HG03139 (cell line): ENCODE results near the gene STS.

Experiments
- ATAC-seq: cut with Tn5 transposase; IDR thresholded peaks from one replicate; pipeline ENCODE4 v1.9.1; 2021; ENCODE audit not compliant: unreplicated experiment

Gene STS, protein sequence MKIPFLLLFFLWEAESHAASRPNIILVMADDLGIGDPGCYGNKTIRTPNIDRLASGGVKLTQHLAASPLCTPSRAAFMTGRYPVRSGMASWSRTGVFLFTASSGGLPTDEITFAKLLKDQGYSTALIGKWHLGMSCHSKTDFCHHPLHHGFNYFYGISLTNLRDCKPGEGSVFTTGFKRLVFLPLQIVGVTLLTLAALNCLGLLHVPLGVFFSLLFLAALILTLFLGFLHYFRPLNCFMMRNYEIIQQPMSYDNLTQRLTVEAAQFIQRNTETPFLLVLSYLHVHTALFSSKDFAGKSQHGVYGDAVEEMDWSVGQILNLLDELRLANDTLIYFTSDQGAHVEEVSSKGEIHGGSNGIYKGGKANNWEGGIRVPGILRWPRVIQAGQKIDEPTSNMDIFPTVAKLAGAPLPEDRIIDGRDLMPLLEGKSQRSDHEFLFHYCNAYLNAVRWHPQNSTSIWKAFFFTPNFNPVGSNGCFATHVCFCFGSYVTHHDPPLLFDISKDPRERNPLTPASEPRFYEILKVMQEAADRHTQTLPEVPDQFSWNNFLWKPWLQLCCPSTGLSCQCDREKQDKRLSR

DNA sequence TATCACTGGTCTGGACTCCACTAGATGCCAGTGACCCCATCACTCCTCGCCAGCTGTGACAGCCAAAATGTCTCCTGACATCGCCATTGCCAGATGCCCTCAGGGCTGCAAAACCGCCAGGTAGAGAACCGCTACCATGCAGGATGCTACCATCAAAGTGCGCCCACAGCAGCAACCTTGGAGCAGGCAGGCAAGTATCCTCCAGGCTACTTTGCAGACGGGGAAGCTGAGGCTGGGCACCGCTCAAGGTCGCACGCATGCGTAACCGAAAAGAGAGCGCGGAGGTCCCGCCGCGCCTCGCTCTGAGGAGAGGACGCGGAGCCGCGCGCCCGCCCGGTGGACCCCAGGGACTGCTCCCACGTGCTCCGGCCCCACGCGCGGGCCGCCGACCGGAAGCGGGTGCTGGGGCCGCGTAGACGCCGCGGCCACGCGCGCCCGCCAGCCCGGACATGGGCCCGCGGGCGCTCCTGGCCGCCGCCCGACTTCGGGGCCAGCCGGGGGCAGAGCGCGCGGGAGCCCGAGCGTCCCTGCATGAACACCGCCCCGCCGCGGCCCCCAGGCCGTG, at the start of gene STS:
Gene STS, plus strand, starts transcription at position 300 of the 565 bp plus-strand sequence. CDS start 105,488 bp downstream, outside the sequence.
- ATAC-seq, result peak; percentile 39

GRCh38 chrX:7100022-7100421, 47.5 kb upstream of the STS start:
- no peak for ATAC-seq

GRCh38 chrX:7102119-7102518, 45.4 kb upstream of the STS start:
- no peak for ATAC-seq

DNA sequence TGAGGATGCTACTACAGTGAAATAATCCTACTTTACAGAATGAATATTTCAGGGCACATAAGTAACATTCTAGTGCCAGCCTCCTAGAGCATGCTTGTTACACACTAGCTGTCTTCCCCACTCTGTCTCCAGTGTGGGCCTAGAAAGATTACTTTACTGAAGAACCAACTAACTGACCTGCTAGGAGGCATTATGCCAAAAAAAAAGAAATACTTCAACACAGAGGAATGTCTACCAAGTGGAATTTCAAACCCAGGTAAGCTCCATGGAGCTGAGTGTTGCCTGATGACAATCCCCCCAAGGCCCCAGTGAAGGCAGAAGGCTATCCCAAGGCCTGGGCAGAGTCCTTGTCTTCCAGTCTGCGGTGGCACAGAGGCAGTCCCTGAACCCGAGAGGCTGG, 40.9 kb upstream of the STS start:
- no peak for ATAC-seq

GRCh38 chrX:7108030-7108429, 39.5 kb upstream of the STS start:
- no peak for ATAC-seq

- ATAC-seq, result no peak
These were observed 38.4 kb upstream of the STS start for GRCh38 chrX:7109049-7109531.

DNA sequence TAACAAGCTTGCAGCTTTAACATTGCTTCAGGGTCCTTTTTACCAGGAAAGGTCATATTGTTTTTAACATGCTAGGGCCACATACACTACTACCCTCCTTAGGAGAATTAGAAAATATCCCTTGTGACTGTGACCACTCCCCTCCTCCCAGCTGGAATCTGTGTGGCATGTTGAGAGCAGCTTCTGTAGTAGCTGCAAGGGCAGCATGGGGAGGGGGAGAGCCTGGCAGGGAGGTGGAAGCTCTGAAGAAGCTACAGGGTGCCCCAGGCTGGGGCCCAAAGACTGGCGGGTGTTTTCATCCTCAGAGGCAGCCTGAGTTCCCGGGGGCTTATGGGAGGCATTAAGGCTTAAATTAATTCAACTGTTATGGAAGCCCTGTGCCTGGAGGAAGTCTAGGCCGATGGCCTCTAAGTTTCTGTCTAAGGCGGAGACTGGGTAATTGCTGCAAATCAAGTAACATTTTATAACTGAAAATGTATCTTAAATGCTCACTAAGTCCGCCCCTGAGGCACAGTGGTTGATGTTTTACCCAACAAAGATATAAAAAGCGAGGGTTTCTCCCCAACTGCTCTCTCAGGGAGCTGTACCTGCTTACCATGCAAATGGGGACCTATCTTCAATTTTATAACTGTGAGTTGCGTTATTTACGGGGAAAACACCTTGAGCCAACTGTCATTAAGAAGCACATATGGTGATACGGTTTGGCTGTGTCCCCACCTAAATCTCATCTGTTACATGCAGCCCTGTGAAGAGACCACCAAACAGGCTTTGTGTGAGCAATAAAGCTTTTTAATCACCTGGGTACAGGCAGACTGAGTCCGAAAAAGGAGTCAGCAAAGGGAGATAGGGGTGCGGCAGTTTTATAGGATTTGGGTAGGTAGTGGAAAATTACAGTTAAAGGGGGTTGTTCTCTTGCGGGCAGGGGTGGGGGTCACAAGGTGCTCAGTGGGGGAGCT, 37.4 kb upstream of the STS start:
- ATAC-seq, result peak; percentile 67

GRCh38 chrX:7110821-7111276, 36.7 kb upstream of the STS start:
- ATAC-seq, result peak; percentile 42

DNA sequence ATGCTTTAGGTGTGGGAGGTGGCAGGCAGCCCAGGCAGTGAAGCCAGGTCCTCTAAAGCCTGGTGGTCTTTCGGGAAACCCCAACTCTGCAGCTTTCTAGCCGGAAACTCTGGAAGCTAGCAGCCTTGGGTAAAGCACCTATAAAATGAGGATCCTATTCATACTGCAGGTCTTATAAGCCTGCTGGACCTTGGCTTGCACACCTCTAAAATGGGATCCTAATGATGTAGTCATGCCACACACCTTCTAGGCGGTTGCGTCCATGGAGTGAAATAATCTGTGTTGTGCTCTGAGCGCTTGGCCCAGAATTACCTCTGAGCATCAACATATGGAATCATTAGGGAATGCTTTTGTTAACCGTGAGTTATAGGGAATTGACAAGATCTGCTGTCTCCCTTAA, 36.0 kb upstream of the STS start:
- ATAC-seq, result no peak

DNA sequence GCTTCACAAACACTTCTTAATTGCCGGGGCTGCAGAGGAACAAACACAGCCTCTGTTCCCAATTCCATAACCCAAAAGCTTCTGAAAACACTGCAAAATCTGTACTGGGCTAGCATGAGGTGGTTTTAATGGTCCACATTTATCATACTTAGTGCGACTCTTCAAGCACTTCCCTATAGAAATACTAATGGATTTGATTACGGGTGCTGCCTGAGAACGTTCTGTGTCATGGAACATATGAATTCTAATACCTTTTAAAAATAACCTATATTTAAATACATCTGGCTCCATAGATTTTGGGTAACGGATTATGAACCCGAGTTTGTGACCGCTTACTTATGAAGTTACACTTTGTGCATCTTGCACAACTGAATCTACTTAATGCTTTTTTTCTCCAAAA, 35.4 kb upstream of the STS start:
- ATAC-seq, result no peak

DNA sequence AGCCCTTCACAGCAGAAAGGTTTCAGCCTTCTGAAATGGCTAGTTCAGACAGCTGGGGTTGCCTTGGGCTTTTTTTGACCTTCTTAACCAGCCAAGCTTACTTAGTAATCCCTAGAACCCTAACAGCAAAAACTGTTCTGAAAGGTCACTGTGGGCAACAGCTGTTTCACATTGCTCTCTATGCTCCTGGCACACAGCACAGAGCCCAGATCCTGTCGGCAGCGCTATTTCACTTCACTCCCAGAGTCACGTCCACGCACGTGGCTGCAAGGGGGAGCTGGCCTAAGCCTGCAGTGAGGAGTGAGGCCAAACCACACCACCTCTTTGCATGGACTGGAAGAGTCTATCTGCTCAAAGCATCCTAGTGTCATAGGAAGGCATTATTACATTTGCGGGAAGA, 32.0 kb upstream of the STS start:
- ATAC-seq, result peak; percentile 52

DNA sequence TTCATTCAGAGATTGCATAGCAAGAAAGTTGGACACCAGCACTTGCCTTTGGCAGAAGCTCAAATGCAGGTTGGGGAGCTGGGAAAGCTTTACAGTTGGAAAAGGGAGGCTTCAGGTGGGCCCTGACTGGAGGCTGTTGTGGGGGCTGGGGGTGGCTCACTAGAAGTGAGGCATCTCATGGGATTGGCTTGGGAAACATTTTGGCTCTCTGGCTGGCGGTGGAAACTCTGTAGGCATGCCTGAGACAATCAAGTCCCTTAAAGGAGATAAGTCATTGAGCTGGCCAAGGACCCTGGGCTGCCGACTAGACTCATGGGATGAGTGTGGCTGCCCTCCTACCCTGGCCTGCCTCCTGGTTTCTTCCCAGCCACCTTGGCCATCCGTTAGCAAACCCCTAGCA, 31.4 kb upstream of the STS start:
- ATAC-seq, result no peak

DNA sequence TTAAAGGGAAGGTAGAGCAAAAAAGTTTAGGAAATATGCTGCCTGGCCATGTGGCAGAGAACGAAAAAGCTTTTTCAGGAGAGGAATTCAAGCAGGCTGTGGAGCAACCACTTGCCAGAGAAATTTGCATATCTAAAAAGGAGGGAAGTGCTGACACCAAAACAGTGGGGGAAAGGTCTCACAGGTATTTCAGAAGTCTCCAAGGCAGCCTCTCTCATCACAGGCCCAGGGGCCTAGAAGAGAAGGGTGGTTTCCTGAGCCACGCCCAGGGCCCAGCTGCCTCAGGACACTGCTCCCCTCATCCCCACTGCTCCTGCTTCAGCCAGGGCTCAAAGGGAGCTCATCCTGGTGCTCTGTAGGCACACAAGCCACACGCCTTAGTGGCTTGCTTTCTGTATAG, 29.9 kb upstream of the STS start:
- peak; percentile 41 for ATAC-seq

GRCh38 chrX:7119950-7120877, 27.3 kb upstream of the STS start:
- ATAC-seq, result no peak

- no peak for ATAC-seq
These were observed 26.7 kb upstream of the STS start for GRCh38 chrX:7120878-7121219.

DNA sequence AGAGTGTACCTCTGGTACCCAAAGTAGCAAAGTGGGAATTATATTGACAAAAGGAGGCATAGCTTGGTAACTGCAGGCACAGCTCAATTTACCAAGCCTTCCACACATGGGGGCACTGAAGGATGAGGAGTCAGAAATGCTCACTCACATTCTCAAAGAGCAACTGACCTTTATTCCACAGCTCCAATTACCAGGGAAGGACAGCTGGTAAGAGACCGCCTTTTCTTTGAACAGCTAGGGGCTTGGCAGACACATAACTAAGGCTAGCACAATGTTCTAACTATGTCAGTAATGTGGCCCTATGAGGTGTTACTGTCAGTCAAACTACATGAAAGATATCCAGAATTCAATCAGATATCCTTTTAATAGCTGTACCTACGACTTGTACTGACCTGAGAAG, 20.5 kb upstream of the STS start:
- no peak for ATAC-seq

GRCh38 chrX:7131621-7132020, 15.9 kb upstream of the STS start:
- no peak for ATAC-seq

GRCh38 chrX:7132335-7133049, 15.0 kb upstream of the STS start:
- peak; percentile 64 for ATAC-seq

DNA sequence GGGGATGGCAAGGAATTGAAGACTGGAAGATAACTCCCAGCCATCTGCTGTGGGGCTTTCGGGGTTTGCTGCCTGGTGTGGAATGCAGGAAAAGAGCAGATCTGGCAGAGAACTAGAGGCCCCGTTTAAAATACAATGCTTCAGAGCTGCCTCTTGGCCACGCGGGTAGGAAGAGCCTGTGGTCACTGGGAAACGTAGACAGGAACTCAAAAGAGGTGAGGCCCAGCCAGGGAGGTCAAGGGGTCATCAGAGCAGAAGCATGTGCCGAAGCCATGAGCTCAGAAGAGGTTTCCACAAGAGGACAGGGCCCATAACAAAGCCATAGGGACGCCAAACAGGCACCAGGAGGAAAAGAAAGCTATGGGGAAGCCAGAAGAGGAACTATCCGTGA, 14.5 kb upstream of the STS start:
- peak; percentile 28 for ATAC-seq
